B cell (primary cell): ENCODE measurements around the gene SGIP1. TPM values are rescaled to one million over a fixed set of nuclear protein-coding genes. Genes with fewer than 3 reads are reported as not detected.
A peak's percentile ranks its signal among the peaks of the same experiment; 100 is the strongest.

Experiments used
- ATAC-seq: fragments of 200-7000 bp; cut with Tn5 transposase; one replicate; pipeline ENCODE4 v1.10.0; 2021; ENCODE audit warnings: low read depth, mild to moderate bottlenecking, moderate number of reproducible peaks, moderate library complexity
- CTCF ChIA-PET: fragments of 350-600 bp; sonication (Branson Sonifier 250); formaldehyde crosslinking; loops from one replicate; lab custom pipeline; 2021; ENCODE audit warnings: antibody characterized with exemption, inconsistent platforms; lab: Charles Lee
- POLR2A ChIA-PET: fragments of 350-600 bp; sonication (Branson Sonifier 250); formaldehyde crosslinking; loops from one replicate; lab custom pipeline; 2021; ENCODE audit warnings: antibody characterized with exemption; lab: Charles Lee
- DNase-seq: peaks from one replicate; pipeline ENCODE4 v3.0.0; 2013
- H2AFZ ChIP-seq: 2 replicates; pipeline ENCODE4 v1.6.1; 2012; ENCODE audit warnings: mild to moderate bottlenecking, low read depth, low read length; ENCODE audit not compliant: insufficient read depth, poor library complexity, severe bottlenecking
- H3K27ac ChIP-seq, 2 donors: 1 replicate in 1 of 2; 2 replicates in 1 of 2; pipeline ENCODE4 v1.5.1; 2012 to 2013; ENCODE audit warnings: low read length in 2 of 2, mild to moderate bottlenecking in 2 of 2, moderate library complexity in 1 of 2
- H3K27me3 ChIP-seq, 4 experiments: fragments of 200-600 bp in 1 of 4; sonication (generic) in 1 of 4; replicated peaks in 1 of 4; 1 replicate in 2 of 4; 2 replicates in 2 of 4; pipeline versions ENCODE4 v1.6.1 to v1.7.0; 2013 to 2016; ENCODE audit warnings: low read length in 3 of 4, mild to moderate bottlenecking in 2 of 4, mixed read lengths in 1 of 4, moderate library complexity in 1 of 4; ENCODE audit not compliant: insufficient read depth in 4 of 4, control insufficient read depth in 3 of 4; ENCODE audit errors: control extremely low read depth in 1 of 4
- H3K36me3 ChIP-seq, 2 experiments: replicated peaks in 1 of 2; 1 replicate in 1 of 2; 2 replicates in 1 of 2; pipeline versions ENCODE4 v1.6.1 to v1.7.1; 2013; ENCODE audit warnings: low read length in 1 of 2; ENCODE audit not compliant: insufficient read depth in 2 of 2, control insufficient read depth in 1 of 2; ENCODE audit errors: control extremely low read depth in 1 of 2, extremely low read depth in 1 of 2
- H3K4me1 ChIP-seq, 2 donors: fragments of 200-600 bp in 1 of 2; sonication (generic) in 1 of 2; 1 replicate in 1 of 2; 2 replicates in 1 of 2; pipeline versions ENCODE4 v1.5.1 to v1.6.1; 2013 to 2017; ENCODE audit warnings: low read length in 2 of 2; ENCODE audit not compliant: control insufficient read depth in 2 of 2, insufficient read depth in 2 of 2
- H3K4me2 ChIP-seq: replicated peaks from 2 replicates; pipeline ENCODE3; 2012; ENCODE audit warnings: mild to moderate bottlenecking, low read depth, low read length; ENCODE audit not compliant: poor library complexity, severe bottlenecking
- H3K4me3 ChIP-seq, 5 experiments: fragments of 200-600 bp in 1 of 5; sonication (generic) in 1 of 5; 1 replicate in 3 of 5; 2 replicates in 2 of 5; pipeline versions ENCODE4 v1.5.1 to v1.7.0; 2011 to 2016; ENCODE audit warnings: low read length in 4 of 5, mild to moderate bottlenecking in 4 of 5, low read depth in 2 of 5, control low read depth in 1 of 5, moderate library complexity in 1 of 5; ENCODE audit not compliant: insufficient read depth in 1 of 5; ENCODE audit errors: control extremely low read depth in 1 of 5, extremely low read depth in 1 of 5
- H3K79me2 ChIP-seq: fragments of 200-600 bp; sonication (generic); one replicate; pipeline ENCODE4 v1.6.0; 2016; ENCODE audit warnings: low read length; ENCODE audit not compliant: control insufficient read depth, insufficient read depth
- H3K9ac ChIP-seq: fragments of 200-600 bp; sonication (generic); 2 replicates; pipeline ENCODE4 v1.6.1; 2017; ENCODE audit warnings: mild to moderate bottlenecking, low read length, moderate library complexity
- H3K9me3 ChIP-seq, 3 donors: one replicate each; pipeline versions ENCODE4 v1.6.1 to v1.7.1; 2013; ENCODE audit warnings: low read length in 2 of 3; ENCODE audit not compliant: control insufficient read depth in 2 of 3, insufficient read depth in 1 of 3; ENCODE audit errors: control extremely low read depth in 1 of 3
- H4K20me1 ChIP-seq: 2 replicates; pipeline ENCODE4 v1.6.0; 2012; ENCODE audit warnings: mild to moderate bottlenecking, low read length; ENCODE audit not compliant: insufficient read depth, control insufficient read depth, poor library complexity, severe bottlenecking
- H3K27ac Mint-ChIP-seq: one replicate; pipeline ENCODE4 v1.8.0; 2021; ENCODE audit warnings: mixed read lengths
- H3K27me3 Mint-ChIP-seq: one replicate; pipeline ENCODE4 v1.8.0; 2021; ENCODE audit warnings: mixed read lengths
- H3K4me1 Mint-ChIP-seq: one replicate; pipeline ENCODE4 v1.8.0; 2021; ENCODE audit warnings: mixed read lengths
- H3K4me3 Mint-ChIP-seq: one replicate; pipeline ENCODE4 v1.8.0; 2021; ENCODE audit warnings: mixed read lengths
- H3K9me3 Mint-ChIP-seq: one replicate; pipeline ENCODE4 v1.8.0; 2022; ENCODE audit warnings: mixed read lengths; ENCODE audit not compliant: insufficient read depth
- EZH2 ChIP-seq: IDR thresholded peaks from 2 replicates; pipeline ENCODE4 v1.6.1; 2012; ENCODE audit warnings: borderline replicate concordance, low read depth, mild to moderate bottlenecking, moderate library complexity, low read length; ENCODE audit not compliant: insufficient read depth, poor library complexity, severe bottlenecking
- WGBS: methylation state at CpG from one replicate; pipeline ENCODE4 v1.1.5; 2013; ENCODE audit warnings: missing lambda C conversion rate; ENCODE audit not compliant: insufficient coverage; 5-methylcytosine and 5-hydroxymethylcytosine counted together
- intact Hi-C: fragments of 100-400 bp; cut with micrococcal nuclease; formaldehyde crosslinking; loops from one replicate; pipeline ENCODE4 v1.10.0; 2022
- polyA plus RNA-seq: library from polyadenylated mRNA; depleted of rRNA; stranded (reverse); fragments of >200 nt; gene quantifications from 2 replicates; pipeline ENCODE4 v1.2.3, GENCODE V29; 2012
- total RNA-seq, 2 donors: library from RNA; stranded (reverse); fragments of 120-200 nt in 1 of 2; gene quantifications; 1 replicate in 1 of 2; 2 replicates in 1 of 2; pipeline versions ENCODE4 v1.2.3 to v1.2.4, GENCODE V29; 2013 to 2022
- TF ChIP-seq, protein P1 (sequence below): fragments of 200-600 bp; IDR thresholded peaks from one replicate; pipeline ENCODE4 v1.8.0; 2022; ENCODE audit warnings: antibody characterized with exemption, mild to moderate bottlenecking

The SGIP1 gene
- total and polyA plus RNA-seq, 2 donors (not counting 1 experiment from before 2014, with no cell fraction given), result not detected

GRCh38 chr1:66723985-66724384, 190.0 kb downstream of the SGIP1 start:
- Mint-ChIP-seq H3K4me3 (no peak overlapping the region), H3K27ac (no peak overlapping the region), H3K9me3 (peaks cover 2% of the 10 kb centered on the region), H3K4me1 (peaks cover 4% of the 10 kb centered on the region), H3K27me3 (peaks cover 43% of the 10 kb centered on the region)
- ChIA-PET CTCF (no interaction called here), POLR2A (no interaction called here)
- intact Hi-C loops, result no loop called here
- Histone ChIP-seq H3K9me3 (no peaks in the 10 kb centered on the region), H3K4me3 (no peak overlapping the region), H3K79me2 (no peaks in the 10 kb centered on the region), H3K36me3 (no peaks in the 10 kb centered on the region), H3K4me1 (no peaks in the 10 kb centered on the region), H2AFZ (no peak overlapping the region), H3K9ac (no peak overlapping the region), H3K4me2 (no peak overlapping the region), H3K27me3 (no peaks in the 10 kb centered on the region), H4K20me1 (no peaks in the 10 kb centered on the region), H3K27ac (no peak overlapping the region)
- DNase-seq, result no peak
- no peak for ATAC-seq
- TF ChIP-seq, protein P1, sequence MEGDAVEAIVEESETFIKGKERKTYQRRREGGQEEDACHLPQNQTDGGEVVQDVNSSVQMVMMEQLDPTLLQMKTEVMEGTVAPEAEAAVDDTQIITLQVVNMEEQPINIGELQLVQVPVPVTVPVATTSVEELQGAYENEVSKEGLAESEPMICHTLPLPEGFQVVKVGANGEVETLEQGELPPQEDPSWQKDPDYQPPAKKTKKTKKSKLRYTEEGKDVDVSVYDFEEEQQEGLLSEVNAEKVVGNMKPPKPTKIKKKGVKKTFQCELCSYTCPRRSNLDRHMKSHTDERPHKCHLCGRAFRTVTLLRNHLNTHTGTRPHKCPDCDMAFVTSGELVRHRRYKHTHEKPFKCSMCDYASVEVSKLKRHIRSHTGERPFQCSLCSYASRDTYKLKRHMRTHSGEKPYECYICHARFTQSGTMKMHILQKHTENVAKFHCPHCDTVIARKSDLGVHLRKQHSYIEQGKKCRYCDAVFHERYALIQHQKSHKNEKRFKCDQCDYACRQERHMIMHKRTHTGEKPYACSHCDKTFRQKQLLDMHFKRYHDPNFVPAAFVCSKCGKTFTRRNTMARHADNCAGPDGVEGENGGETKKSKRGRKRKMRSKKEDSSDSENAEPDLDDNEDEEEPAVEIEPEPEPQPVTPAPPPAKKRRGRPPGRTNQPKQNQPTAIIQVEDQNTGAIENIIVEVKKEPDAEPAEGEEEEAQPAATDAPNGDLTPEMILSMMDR, result no peak
- TF ChIP-seq EZH2, result no peak

DNA sequence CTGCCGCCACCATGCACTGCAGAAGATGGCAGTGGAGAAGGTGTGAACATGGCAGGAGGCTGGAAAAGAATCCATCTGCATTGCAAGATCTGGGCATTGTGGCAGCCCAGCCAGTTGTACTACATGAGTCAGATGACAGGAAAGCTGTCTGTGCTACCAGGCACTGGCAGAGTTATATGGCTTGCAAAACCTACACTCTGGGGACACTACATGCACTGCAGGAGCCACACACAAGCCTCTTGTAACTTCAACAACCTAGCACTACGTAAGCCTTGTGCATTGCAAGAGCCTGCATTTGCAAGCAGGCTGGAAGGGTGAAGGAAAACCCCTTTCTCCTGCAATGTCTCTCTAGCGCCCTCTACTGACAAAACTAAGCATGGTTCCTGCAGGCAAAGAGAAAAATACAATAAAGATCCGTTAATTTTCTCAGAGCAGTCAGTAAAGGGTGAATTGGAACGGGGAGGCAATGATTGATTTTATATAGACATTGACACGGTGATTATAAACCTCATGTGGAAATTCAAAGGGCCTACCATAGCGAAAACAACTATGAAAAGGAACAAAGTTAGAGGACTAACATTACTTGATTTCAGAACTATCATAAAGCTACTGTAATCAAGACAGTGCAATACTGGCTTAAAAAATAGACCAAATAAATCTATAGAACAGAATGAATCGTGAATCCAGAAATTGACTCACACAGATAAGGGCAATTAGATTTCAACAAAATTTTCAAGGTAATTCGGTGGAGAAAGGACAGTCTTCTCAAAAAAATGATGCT, 192.1 kb downstream of the SGIP1 start:
- POLR2A ChIA-PET, result no interaction called here
- CTCF ChIA-PET, result interaction anchor here (0.6 to 2.5 kb wide), 19 partner anchors 9 to 769 kb away, joined by 3 to 22 read pairs (median 4); no protein-coding TSS in a partner anchor
- no peak overlapping the region for H3K27ac Mint-ChIP-seq
- peaks cover 2% of the 10 kb centered on the region for H3K9me3 Mint-ChIP-seq
- H3K4me3 Mint-ChIP-seq, result no peak overlapping the region
- no peaks in the 10 kb centered on the region for H3K36me3 ChIP-seq
- H3K4me1 Mint-ChIP-seq, result peaks cover 8% of the 10 kb centered on the region
- DNase-seq (peak; percentile 69), ATAC-seq (no peak)
- TF ChIP-seq, protein P1, result peak; percentile 93
- TF ChIP-seq EZH2, result no peak
- no peak overlapping the region for H3K4me2 ChIP-seq
- H3K27me3 ChIP-seq, result no peaks in the 10 kb centered on the region
- no peaks in the 10 kb centered on the region for H3K4me1 ChIP-seq
- no peak overlapping the region for H2AFZ ChIP-seq
- intact Hi-C loops, result loop anchor here (1.0 to 5.0 kb wide), 3 partner anchors 279 to 767 kb away; no protein-coding TSS in a partner anchor
- no peak overlapping the region for H3K9ac ChIP-seq
- peaks cover 53% of the 10 kb centered on the region for H3K27me3 Mint-ChIP-seq
- WGBS, result 50% methylated on average over 2 of the region's 9 CpGs
- no peak overlapping the region for H3K4me3 ChIP-seq
- no peaks in the 10 kb centered on the region for H4K20me1 ChIP-seq
- H3K79me2 ChIP-seq, result no peaks in the 10 kb centered on the region
- H3K27ac ChIP-seq, result no peak overlapping the region
- H3K9me3 ChIP-seq, result no peaks in the 10 kb centered on the region
